ENCODE measurements around the gene TMEM51. TPM values are rescaled to one million over a fixed set of nuclear protein-coding genes. Genes with fewer than 3 reads are reported as not detected.
A peak's percentile ranks its signal among the peaks of the same experiment; 100 is the strongest.

Gene TMEM51
- total RNA-seq, 2 donors from 2014 or later = not detected

GRCh38 chr1:15118579-15118978 is 35.0 kb upstream of the TMEM51 start:
- ATAC-seq (no peak), DNase-seq (ENCODE audit: low spot score) (no peak)
- H3K4me1 Mint-ChIP-seq (ENCODE audit: low read depth in 2 of 2) = peaks cover 0 to 3% of the 10 kb centered on the region in 2 donors
- no peaks in the 10 kb centered on the region for H3K9me3 Mint-ChIP-seq
- H3K4me3 Mint-ChIP-seq = no peak overlapping the region
- H3K36me3 Mint-ChIP-seq = no peaks in the 10 kb centered on the region
- no peak overlapping the region for H3K27ac Mint-ChIP-seq
- peaks cover 0 to 3% of the 10 kb centered on the region in 2 donors for H3K27me3 Mint-ChIP-seq

GRCh38 chr1:15120251-15120945 is 33.1 kb upstream of the TMEM51 start:
- H3K9me3 Mint-ChIP-seq = no peaks in the 10 kb centered on the region
- no peaks in the 10 kb centered on the region for H3K36me3 Mint-ChIP-seq
- no peaks in the 10 kb centered on the region for H3K27me3 Mint-ChIP-seq
- no peak overlapping the region for H3K4me3 Mint-ChIP-seq
- no peak for DNase-seq (ENCODE audit: low spot score)
- no peaks in the 10 kb centered on the region for H3K4me1 Mint-ChIP-seq (ENCODE audit: low read depth in 2 of 2)
- no peak for ATAC-seq
- no peak overlapping the region for H3K27ac Mint-ChIP-seq

- H3K4me3 Mint-ChIP-seq = no peak overlapping the region
- no peaks in the 10 kb centered on the region for H3K9me3 Mint-ChIP-seq
- H3K27me3 Mint-ChIP-seq = no peaks in the 10 kb centered on the region
- ATAC-seq (no peak), DNase-seq (ENCODE audit: low spot score) (no peak)
- no peaks in the 10 kb centered on the region for H3K36me3 Mint-ChIP-seq
- H3K4me1 Mint-ChIP-seq (ENCODE audit: low read depth in 2 of 2) = no peaks in the 10 kb centered on the region
- H3K27ac Mint-ChIP-seq = no peak overlapping the region
These were observed 31.2 kb upstream of the TMEM51 start for GRCh38 chr1:15122331-15122730.

- no peak for DNase-seq (ENCODE audit: low spot score)
These were observed 30.3 kb upstream of the TMEM51 start for GRCh38 chr1:15123270-15123669.

GRCh38 chr1:15123925-15124324 is 29.6 kb upstream of the TMEM51 start:
- DNase-seq (ENCODE audit: low spot score) (no peak), ATAC-seq (no peak)
- Mint-ChIP-seq H3K36me3 (no peaks in the 10 kb centered on the region), H3K4me1 (ENCODE audit: low read depth in 2 of 2) (no peaks in the 10 kb centered on the region), H3K27ac (no peak overlapping the region), H3K4me3 (no peak overlapping the region), H3K27me3 (no peaks in the 10 kb centered on the region), H3K9me3 (no peaks in the 10 kb centered on the region)

More at GRCh38 chr1:15123270-15123669, 30.3 kb upstream of the TMEM51 start:
- H3K9me3 Mint-ChIP-seq = no peaks in the 10 kb centered on the region
- no peak overlapping the region for H3K4me3 Mint-ChIP-seq
- H3K27ac Mint-ChIP-seq = no peak overlapping the region
- no peaks in the 10 kb centered on the region for H3K36me3 Mint-ChIP-seq
- H3K27me3 Mint-ChIP-seq = no peaks in the 10 kb centered on the region
- no peaks in the 10 kb centered on the region for H3K4me1 Mint-ChIP-seq (ENCODE audit: low read depth in 2 of 2)
- ATAC-seq = no peak

- Mint-ChIP-seq H3K27me3 (no peaks in the 10 kb centered on the region), H3K4me1 (ENCODE audit: low read depth in 2 of 2) (no peaks in the 10 kb centered on the region), H3K9me3 (no peaks in the 10 kb centered on the region), H3K36me3 (no peaks in the 10 kb centered on the region), H3K27ac (no peak overlapping the region), H3K4me3 (no peak overlapping the region)
- ATAC-seq (no peak), DNase-seq (ENCODE audit: low spot score) (no peak)
These were observed 29.0 kb upstream of the TMEM51 start for GRCh38 chr1:15124362-15125100.

GRCh38 chr1:15125101-15125745 is 28.3 kb upstream of the TMEM51 start:
- ATAC-seq (no peak), DNase-seq (ENCODE audit: low spot score) (no peak)
- Mint-ChIP-seq H3K4me1 (ENCODE audit: low read depth in 2 of 2) (no peaks in the 10 kb centered on the region), H3K27me3 (no peaks in the 10 kb centered on the region), H3K27ac (no peak overlapping the region), H3K9me3 (no peaks in the 10 kb centered on the region), H3K36me3 (no peaks in the 10 kb centered on the region), H3K4me3 (no peak overlapping the region)

- H3K4me3 Mint-ChIP-seq = no peak overlapping the region
- no peaks in the 10 kb centered on the region for H3K36me3 Mint-ChIP-seq
- no peaks in the 10 kb centered on the region for H3K9me3 Mint-ChIP-seq
- DNase-seq (ENCODE audit: low spot score) (no peak), ATAC-seq (no peak)
- peaks cover 0 to 3% of the 10 kb centered on the region in 2 donors for H3K27me3 Mint-ChIP-seq
- H3K27ac Mint-ChIP-seq = no peak overlapping the region
- H3K4me1 Mint-ChIP-seq (ENCODE audit: low read depth in 2 of 2) = no peaks in the 10 kb centered on the region
These were observed 25.5 kb upstream of the TMEM51 start for GRCh38 chr1:15128077-15128476.

GRCh38 chr1:15128520-15129313 is 24.8 kb upstream of the TMEM51 start:
- no peak overlapping the region for H3K4me3 Mint-ChIP-seq
- H3K27ac Mint-ChIP-seq = no peak overlapping the region
- H3K36me3 Mint-ChIP-seq = no peaks in the 10 kb centered on the region
- H3K27me3 Mint-ChIP-seq = peaks cover 0 to 6% of the 10 kb centered on the region in 2 donors
- DNase-seq (ENCODE audit: low spot score) (peak; percentile 74), ATAC-seq (peak; percentile 90 to 91)
- H3K9me3 Mint-ChIP-seq = no peaks in the 10 kb centered on the region
- H3K4me1 Mint-ChIP-seq (ENCODE audit: low read depth in 2 of 2) = no peaks in the 10 kb centered on the region

GRCh38 chr1:15129944-15130343 is 23.6 kb upstream of the TMEM51 start:
- H3K4me1 Mint-ChIP-seq (ENCODE audit: low read depth in 2 of 2) = no peaks in the 10 kb centered on the region
- peaks cover 12 to 15% of the 10 kb centered on the region in 2 donors for H3K27me3 Mint-ChIP-seq
- DNase-seq (ENCODE audit: low spot score) = no peak

GRCh38 chr1:15130607-15131006 is 22.9 kb upstream of the TMEM51 start:
- Mint-ChIP-seq H3K4me3 (no peak overlapping the region), H3K4me1 (ENCODE audit: low read depth in 2 of 2) (no peaks in the 10 kb centered on the region), H3K36me3 (no peaks in the 10 kb centered on the region), H3K27me3 (peaks cover 14 to 15% of the 10 kb centered on the region in 2 donors), H3K27ac (no peak overlapping the region), H3K9me3 (no peaks in the 10 kb centered on the region)
- ATAC-seq (no peak), DNase-seq (ENCODE audit: low spot score) (no peak)

More at GRCh38 chr1:15129944-15130343, 23.6 kb upstream of the TMEM51 start:
- Mint-ChIP-seq H3K9me3 (no peaks in the 10 kb centered on the region), H3K4me3 (no peak overlapping the region), H3K27ac (no peak overlapping the region), H3K36me3 (no peaks in the 10 kb centered on the region)
- no peak for ATAC-seq

- Mint-ChIP-seq H3K9me3 (no peaks in the 10 kb centered on the region), H3K27ac (no peak overlapping the region), H3K4me3 (no peak overlapping the region), H3K36me3 (no peaks in the 10 kb centered on the region), H3K27me3 (peaks cover 22 to 25% of the 10 kb centered on the region in 2 donors), H3K4me1 (ENCODE audit: low read depth in 2 of 2) (peaks cover 8 to 10% of the 10 kb centered on the region in 2 donors)
- no peak for DNase-seq (ENCODE audit: low spot score)
- no peak for ATAC-seq
These were observed 20.6 kb upstream of the TMEM51 start for GRCh38 chr1:15132965-15133364.

- no peak for DNase-seq (ENCODE audit: low spot score)
- Mint-ChIP-seq H3K27me3 (peaks cover 30 to 31% of the 10 kb centered on the region in 2 donors), H3K4me3 (no peak overlapping the region), H3K27ac (no peak overlapping the region), H3K36me3 (no peaks in the 10 kb centered on the region), H3K4me1 (ENCODE audit: low read depth in 2 of 2) (peaks cover 13 to 15% of the 10 kb centered on the region in 2 donors), H3K9me3 (no peaks in the 10 kb centered on the region)
- ATAC-seq = no peak
These were observed 19.3 kb upstream of the TMEM51 start for GRCh38 chr1:15134285-15134684.

All from natural killer cell treated with Interleukin-12 subunit alpha and Interleukin-12 subunit beta and Interleukin-15 and Interleukin-18, amount 100 ng/mL, for 72 hours (primary cell).